Measurements from ENCODE around the gene SQOR. TPM values are rescaled to one million over a fixed set of nuclear protein-coding genes. Genes with fewer than 3 reads are reported as not detected.

The SQOR gene
- total and polyA plus RNA-seq, 3 experiments from 2014 or later, result 95.8 to 105 (median 98.3) TPM

GRCh38 chr15:45635191-45635638 is 386 bp downstream of the SQOR start:
- Histone ChIP-seq H3K9me3 (ENCODE audit: low read length) (no peaks in the 10 kb centered on the region), H3K4me3 (ENCODE audit: low read length) (peak overlapping the region; percentile 91), H3K27me3 (ENCODE audit: insufficient read depth, low read length, poor library complexity, severe bottlenecking) (no peaks in the 10 kb centered on the region), H3K27ac (ENCODE audit: low read depth, low read length) (peak overlapping the region; percentile 77), H3K4me1 (ENCODE audit: insufficient read depth, low read length) (peaks cover 30% of the 10 kb centered on the region), H3K36me3 (ENCODE audit: insufficient read depth, low read length) (no peaks in the 10 kb centered on the region)
- H3K9me3 Mint-ChIP-seq, result no peaks in the 10 kb centered on the region
- peak overlapping the region; percentile 89 to 99 (median 97) for H3K4me3 Mint-ChIP-seq
- DNase-seq, result peak; percentile 59 to 73 (median 61)
- CTCF ChIA-PET, result interaction anchor here (0.6 to 2.4 kb wide), 5 partner anchors 8 to 176 kb away, joined by 3 to 8 read pairs (median 4); no protein-coding TSS in a partner anchor
- H3K27ac Mint-ChIP-seq, result peak overlapping the region; percentile 88 to 99 (median 92)
- no peaks in the 10 kb centered on the region for H3K27me3 Mint-ChIP-seq
- peaks cover 0 to 17% (median 3%) of the 10 kb centered on the region in 3 donors for H3K36me3 Mint-ChIP-seq
- peaks cover 45 to 53% (median 52%) of the 10 kb centered on the region in 3 donors for H3K4me1 Mint-ChIP-seq
- POLR2A ChIA-PET, result interaction anchor here (0.6 to 1.3 kb wide), 4 partner anchors 47 to 70 kb away, joined by 3 to 9 read pairs (median 4); no protein-coding TSS in a partner anchor

GRCh38 chr15:45635763-45636292 is 999 bp downstream of the SQOR start:
- POLR2A ChIA-PET, result interaction anchor here (1.3 kb wide), 2 partner anchors 49 to 70 kb away, joined by 4 read pairs; no protein-coding TSS in a partner anchor
- peaks cover 46 to 59% (median 58%) of the 10 kb centered on the region in 3 donors for H3K4me1 Mint-ChIP-seq
- CTCF ChIA-PET, result interaction anchor here (0.6 to 2.4 kb wide), 3 partner anchors 11 to 22 kb away, joined by 4 to 8 read pairs (median 7); no protein-coding TSS in a partner anchor
- Histone ChIP-seq H3K4me1 (ENCODE audit: insufficient read depth, low read length) (peaks cover 30% of the 10 kb centered on the region), H3K36me3 (ENCODE audit: insufficient read depth, low read length) (no peaks in the 10 kb centered on the region), H3K9me3 (ENCODE audit: low read length) (no peaks in the 10 kb centered on the region), H3K4me3 (ENCODE audit: low read length) (peak overlapping the region; percentile 91), H3K27me3 (ENCODE audit: insufficient read depth, low read length, poor library complexity, severe bottlenecking) (no peaks in the 10 kb centered on the region), H3K27ac (ENCODE audit: low read depth, low read length) (no peak overlapping the region)
- H3K27me3 Mint-ChIP-seq, result no peaks in the 10 kb centered on the region
- H3K9me3 Mint-ChIP-seq, result no peaks in the 10 kb centered on the region
- peaks cover 0 to 22% (median 3%) of the 10 kb centered on the region in 3 donors for H3K36me3 Mint-ChIP-seq
- peak overlapping the region; percentile 89 to 99 (median 97) for H3K4me3 Mint-ChIP-seq
- peak overlapping the region; percentile 88 to 99 (median 92) for H3K27ac Mint-ChIP-seq
- DNase-seq, result no peak

- Histone ChIP-seq H3K36me3 (ENCODE audit: insufficient read depth, low read length) (no peaks in the 10 kb centered on the region), H3K27ac (ENCODE audit: low read depth, low read length) (peak overlapping the region; percentile 12), H3K27me3 (ENCODE audit: insufficient read depth, low read length, poor library complexity, severe bottlenecking) (no peaks in the 10 kb centered on the region), H3K4me1 (ENCODE audit: insufficient read depth, low read length) (peaks cover 30% of the 10 kb centered on the region), H3K9me3 (ENCODE audit: low read length) (no peaks in the 10 kb centered on the region), H3K4me3 (ENCODE audit: low read length) (peak overlapping the region; percentile 31)
- H3K27me3 Mint-ChIP-seq, result no peaks in the 10 kb centered on the region
- H3K4me3 Mint-ChIP-seq, result peak overlapping the region; percentile 84 to 92 (median 89)
- no peaks in the 10 kb centered on the region for H3K9me3 Mint-ChIP-seq
- DNase-seq, result no peak
- peaks cover 0 to 32% (median 3%) of the 10 kb centered on the region in 3 donors for H3K36me3 Mint-ChIP-seq
- ChIA-PET CTCF (interaction anchor here (1.0 to 1.4 kb wide), 3 partner anchors 10 to 68 kb away, joined by 3 to 5 read pairs (median 4); partner anchors contain the start of gene BLOC1S6), POLR2A (interaction anchor here (1.1 to 1.7 kb wide), 2 partner anchors 50 to 235 kb away, joined by 4 to 9 read pairs; partner anchors contain the start of gene BLOC1S6)
- H3K4me1 Mint-ChIP-seq, result peaks cover 54 to 72% (median 65%) of the 10 kb centered on the region in 3 donors
- H3K27ac Mint-ChIP-seq, result peak overlapping the region; percentile 83 to 99 (median 95)
Observed at GRCh38 chr15:45637141-45637540, 2.3 kb downstream of the SQOR start.

- CTCF ChIA-PET, result interaction anchor here (1.0 to 1.4 kb wide), 3 partner anchors 9 to 68 kb away, joined by 3 to 5 read pairs (median 4); partner anchors contain the start of gene BLOC1S6
- H3K9me3 ChIP-seq (ENCODE audit: low read length), result no peaks in the 10 kb centered on the region
- peaks cover 0 to 37% (median 5%) of the 10 kb centered on the region in 3 donors for H3K36me3 Mint-ChIP-seq
- peak; percentile 16 to 74 (median 64) for DNase-seq
- H3K4me3 Mint-ChIP-seq, result peak overlapping the region; percentile 84 to 92 (median 89)
- H3K4me1 Mint-ChIP-seq, result peaks cover 56 to 77% (median 70%) of the 10 kb centered on the region in 3 donors
- peak overlapping the region; percentile 31 for H3K4me3 ChIP-seq (ENCODE audit: low read length)
- no peaks in the 10 kb centered on the region for H3K9me3 Mint-ChIP-seq
- H3K27me3 ChIP-seq (ENCODE audit: insufficient read depth, low read length, poor library complexity, severe bottlenecking), result no peaks in the 10 kb centered on the region
- H3K36me3 ChIP-seq (ENCODE audit: insufficient read depth, low read length), result no peaks in the 10 kb centered on the region
- H3K27ac Mint-ChIP-seq, result peak overlapping the region; percentile 83 to 99 (median 95)
- peaks cover 30% of the 10 kb centered on the region for H3K4me1 ChIP-seq (ENCODE audit: insufficient read depth, low read length)
- POLR2A ChIA-PET, result interaction anchor here (1.1 to 1.7 kb wide), 2 partner anchors 50 to 235 kb away, joined by 4 to 9 read pairs; partner anchors contain the start of gene BLOC1S6
- H3K27ac ChIP-seq (ENCODE audit: low read depth, low read length), result peak overlapping the region; percentile 12
- no peaks in the 10 kb centered on the region for H3K27me3 Mint-ChIP-seq
Observed at GRCh38 chr15:45637552-45638033, 2.8 kb downstream of the SQOR start.

GRCh38 chr15:45640616-45641015 is 5.8 kb downstream of the SQOR start:
- Mint-ChIP-seq H3K9me3 (no peaks in the 10 kb centered on the region), H3K4me3 (no peak overlapping the region), H3K27me3 (no peaks in the 10 kb centered on the region), H3K4me1 (peaks cover 71 to 96% (median 90%) of the 10 kb centered on the region in 3 donors), H3K36me3 (peaks cover 0 to 47% (median 7%) of the 10 kb centered on the region in 3 donors), H3K27ac (no peak overlapping the region)
- POLR2A ChIA-PET, result no interaction called here
- H3K9me3 ChIP-seq (ENCODE audit: low read length), result no peaks in the 10 kb centered on the region
- peaks cover 39% of the 10 kb centered on the region for H3K4me1 ChIP-seq (ENCODE audit: insufficient read depth, low read length)
- DNase-seq, result no peak
- no peak overlapping the region for H3K27ac ChIP-seq (ENCODE audit: low read depth, low read length)
- H3K36me3 ChIP-seq (ENCODE audit: insufficient read depth, low read length), result no peaks in the 10 kb centered on the region
- CTCF ChIA-PET, result no interaction called here
- no peaks in the 10 kb centered on the region for H3K27me3 ChIP-seq (ENCODE audit: insufficient read depth, low read length, poor library complexity, severe bottlenecking)
- no peak overlapping the region for H3K4me3 ChIP-seq (ENCODE audit: low read length)

- no peak for DNase-seq
- H3K27ac ChIP-seq (ENCODE audit: low read depth, low read length), result no peak overlapping the region
- no peak overlapping the region for H3K4me3 ChIP-seq (ENCODE audit: low read length)
- H3K9me3 ChIP-seq (ENCODE audit: low read length), result no peaks in the 10 kb centered on the region
- CTCF ChIA-PET, result no interaction called here
- Mint-ChIP-seq H3K27ac (peak overlapping the region in 2 of 8 donors; percentile 8 to 51), H3K36me3 (peaks cover 0 to 47% (median 7%) of the 10 kb centered on the region in 3 donors), H3K9me3 (no peaks in the 10 kb centered on the region), H3K4me3 (no peak overlapping the region), H3K27me3 (no peaks in the 10 kb centered on the region), H3K4me1 (peaks cover 70 to 97% (median 92%) of the 10 kb centered on the region in 3 donors)
- peaks cover 39% of the 10 kb centered on the region for H3K4me1 ChIP-seq (ENCODE audit: insufficient read depth, low read length)
- POLR2A ChIA-PET, result no interaction called here
- H3K27me3 ChIP-seq (ENCODE audit: insufficient read depth, low read length, poor library complexity, severe bottlenecking), result no peaks in the 10 kb centered on the region
- no peaks in the 10 kb centered on the region for H3K36me3 ChIP-seq (ENCODE audit: insufficient read depth, low read length)
Observed at GRCh38 chr15:45641374-45641781, 6.5 kb downstream of the SQOR start.

- Histone ChIP-seq H3K4me1 (ENCODE audit: insufficient read depth, low read length) (peaks cover 31% of the 10 kb centered on the region), H3K27me3 (ENCODE audit: insufficient read depth, low read length, poor library complexity, severe bottlenecking) (no peaks in the 10 kb centered on the region), H3K27ac (ENCODE audit: low read depth, low read length) (no peak overlapping the region), H3K9me3 (ENCODE audit: low read length) (no peaks in the 10 kb centered on the region), H3K4me3 (ENCODE audit: low read length) (no peak overlapping the region), H3K36me3 (ENCODE audit: insufficient read depth, low read length) (no peaks in the 10 kb centered on the region)
- H3K36me3 Mint-ChIP-seq, result peaks cover 0 to 51% (median 7%) of the 10 kb centered on the region in 3 donors
- no peaks in the 10 kb centered on the region for H3K9me3 Mint-ChIP-seq
- no peaks in the 10 kb centered on the region for H3K27me3 Mint-ChIP-seq
- POLR2A ChIA-PET, result no interaction called here
- H3K4me1 Mint-ChIP-seq, result peaks cover 70 to 94% (median 92%) of the 10 kb centered on the region in 3 donors
- H3K27ac Mint-ChIP-seq, result peak overlapping the region in 2 of 8 donors; percentile 8 to 60
- H3K4me3 Mint-ChIP-seq, result peak overlapping the region in 1 of 7 donors; percentile 10
- no peak for DNase-seq
- CTCF ChIA-PET, result interaction anchor here (0.9 kb wide), 1 partner anchor 184 kb away, joined by 3 read pairs; no protein-coding TSS in a partner anchor
Observed at GRCh38 chr15:45641999-45642932, 7.4 kb downstream of the SQOR start.

All from CD8-positive, alpha-beta memory T cell (primary cell).